ENCODE results near the gene ASIC5. TPM values are rescaled to one million over a fixed set of nuclear protein-coding genes. Genes with fewer than 3 reads are reported as not detected.
A peak's percentile ranks its signal among the peaks of the same experiment; 100 is the strongest.

The ASIC5 gene
- total RNA-seq, 4 donors from 2014 or later, result not detected

DNA sequence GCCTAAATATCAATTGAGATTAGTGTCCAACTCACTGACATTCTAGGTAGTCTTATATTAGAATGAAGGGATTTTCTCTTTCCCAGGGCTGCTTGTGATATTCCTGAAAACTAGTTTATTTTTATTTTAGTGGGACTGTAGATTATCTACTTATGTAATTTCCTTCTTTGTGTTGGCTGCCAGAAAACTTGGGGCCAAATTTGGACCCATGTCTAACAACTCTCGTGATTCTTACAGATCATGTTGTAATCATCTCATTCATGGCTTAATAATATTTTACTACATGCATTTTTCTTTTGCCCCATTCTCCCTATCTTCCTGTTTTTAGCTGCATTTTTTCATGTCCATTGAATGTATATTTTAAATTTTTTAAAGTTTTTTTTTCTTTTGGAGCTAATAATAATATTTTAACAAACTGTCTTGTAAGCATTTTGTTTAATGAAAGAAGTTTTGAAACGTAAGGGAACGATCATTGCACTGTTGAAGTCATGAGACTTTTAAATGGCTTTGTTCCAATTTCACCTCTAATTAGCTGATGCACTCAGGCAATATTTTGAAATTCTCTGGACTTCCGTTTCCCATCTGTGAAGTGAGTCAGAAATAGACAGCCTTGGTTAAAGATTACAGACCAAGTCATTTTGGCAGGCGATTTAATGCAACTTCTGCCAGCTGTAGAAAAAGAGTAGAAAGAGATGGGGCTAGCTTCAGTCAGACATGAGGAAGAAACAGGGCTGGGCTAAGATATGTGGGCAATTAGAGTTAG lies 23.1 kb upstream of the ASIC5 start:
- intact Hi-C loops (cut with DNase I; ENCODE audit: low total_unique reads), result no loop called here
- no peaks in the 10 kb centered on the region for H3K9me3 ChIP-seq
- no peaks in the 10 kb centered on the region for H3K4me1 ChIP-seq
- DNase-seq, result peak in 1 of 2 donors; percentile 16
- no peak overlapping the region for H3K27ac ChIP-seq
- no peaks in the 10 kb centered on the region for H3K36me3 ChIP-seq
- no peaks in the 10 kb centered on the region for H3K27me3 ChIP-seq
- H3K4me3 ChIP-seq, result no peak overlapping the region
- TF ChIP-seq POLR2A (IDR thresholded peaks at IDR 0.05), result no peak
- TF ChIP-seq CTCF (IDR thresholded peaks at IDR 0.05), result no peak

DNA sequence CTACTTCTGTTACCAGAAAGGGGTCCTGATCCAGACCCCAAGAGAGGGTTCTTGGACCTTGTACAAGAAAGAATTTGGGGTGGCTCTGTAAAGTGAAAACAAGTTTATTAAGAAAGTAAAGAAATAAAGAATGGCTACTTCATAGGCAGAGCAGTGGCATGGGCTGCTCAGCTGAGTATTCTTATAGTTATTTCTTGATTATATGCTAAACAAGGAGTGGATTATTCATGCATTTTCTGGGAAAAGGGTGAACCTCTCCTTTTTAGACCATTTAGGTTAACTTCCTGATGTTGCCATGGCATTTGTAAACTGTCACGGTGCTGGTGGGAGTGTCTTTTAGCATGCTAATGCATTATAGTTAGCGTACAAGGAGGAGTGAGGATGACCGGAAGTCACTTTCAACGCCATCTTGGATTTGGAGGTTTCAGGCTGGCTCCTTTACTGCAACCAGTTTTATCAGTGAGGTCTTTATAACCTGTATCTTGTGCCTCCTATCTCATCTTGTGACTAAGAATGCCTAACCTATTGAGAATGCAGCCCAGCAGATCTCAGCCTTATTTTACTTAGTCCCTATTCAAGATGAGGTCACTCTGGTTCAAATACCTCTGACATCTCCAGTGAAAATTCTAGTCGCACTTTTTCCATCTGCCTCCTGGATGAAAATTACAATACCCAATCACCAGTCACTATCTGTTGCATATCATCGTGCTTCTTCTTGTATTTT lies 21.9 kb upstream of the ASIC5 start:
- no peaks in the 10 kb centered on the region for H3K27me3 ChIP-seq
- no peak overlapping the region for H3K27ac ChIP-seq
- TF ChIP-seq POLR2A (IDR thresholded peaks at IDR 0.05) (no peak), CTCF (IDR thresholded peaks at IDR 0.05) (no peak)
- H3K4me3 ChIP-seq, result no peak overlapping the region
- DNase-seq, result no peak
- no peaks in the 10 kb centered on the region for H3K9me3 ChIP-seq
- intact Hi-C loops (cut with DNase I; ENCODE audit: low total_unique reads), result no loop called here
- no peaks in the 10 kb centered on the region for H3K4me1 ChIP-seq
- no peaks in the 10 kb centered on the region for H3K36me3 ChIP-seq

GRCh38 chr4:155887045-155887444 lies 21.0 kb upstream of the ASIC5 start:
- H3K9me3 ChIP-seq, result no peaks in the 10 kb centered on the region
- H3K27me3 ChIP-seq, result no peaks in the 10 kb centered on the region
- TF ChIP-seq CTCF (IDR thresholded peaks at IDR 0.05) (no peak), POLR2A (IDR thresholded peaks at IDR 0.05) (no peak)
- no peak for DNase-seq
- no peak overlapping the region for H3K4me3 ChIP-seq
- intact Hi-C loops (cut with DNase I; ENCODE audit: low total_unique reads), result no loop called here
- no peak overlapping the region for H3K27ac ChIP-seq
- H3K4me1 ChIP-seq, result no peaks in the 10 kb centered on the region
- no peaks in the 10 kb centered on the region for H3K36me3 ChIP-seq

GRCh38 chr4:155885666-155886065 lies 19.6 kb upstream of the ASIC5 start:
- H3K4me1 ChIP-seq, result no peaks in the 10 kb centered on the region
- TF ChIP-seq POLR2A (IDR thresholded peaks at IDR 0.05), result no peak
- no peak for TF ChIP-seq CTCF (IDR thresholded peaks at IDR 0.05)
- no peaks in the 10 kb centered on the region for H3K36me3 ChIP-seq
- H3K9me3 ChIP-seq, result no peaks in the 10 kb centered on the region
- no peak overlapping the region for H3K27ac ChIP-seq
- DNase-seq, result no peak
- no peaks in the 10 kb centered on the region for H3K27me3 ChIP-seq
- intact Hi-C loops (cut with DNase I; ENCODE audit: low total_unique reads), result no loop called here
- no peak overlapping the region for H3K4me3 ChIP-seq

DNA sequence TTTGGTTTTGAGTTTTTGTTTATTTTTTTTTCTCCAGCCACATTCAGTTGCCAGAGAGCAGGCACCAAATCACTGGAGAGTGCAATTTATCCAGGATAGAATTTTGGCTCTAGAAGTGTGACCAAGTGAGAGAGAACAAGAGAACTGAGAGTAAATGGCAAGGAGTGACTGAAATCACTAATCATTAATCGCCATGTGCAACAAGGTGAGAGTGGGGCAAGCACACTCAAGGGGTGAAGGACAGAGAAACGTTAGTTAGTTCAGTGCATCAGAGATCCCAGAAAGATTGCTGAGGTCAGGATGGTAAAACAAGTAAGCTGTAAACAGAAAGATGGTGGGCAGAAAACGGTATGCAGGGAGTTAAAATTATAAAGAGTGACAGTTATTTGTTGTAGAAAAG lies 17.8 kb upstream of the ASIC5 start:
- TF ChIP-seq CTCF (IDR thresholded peaks at IDR 0.05) (no peak), POLR2A (IDR thresholded peaks at IDR 0.05) (no peak)
- Histone ChIP-seq H3K36me3 (no peaks in the 10 kb centered on the region), H3K9me3 (no peaks in the 10 kb centered on the region), H3K27me3 (no peaks in the 10 kb centered on the region), H3K4me1 (no peaks in the 10 kb centered on the region), H3K4me3 (no peak overlapping the region), H3K27ac (no peak overlapping the region)
- DNase-seq, result no peak
- intact Hi-C loops (cut with DNase I; ENCODE audit: low total_unique reads), result no loop called here
